ENCODE measurements around the gene TSPEAR. TPM values are rescaled to one million over a fixed set of nuclear protein-coding genes. Genes with fewer than 3 reads are reported as not detected.
"Not testable (repeated sequence)": the region's sequence is repeated elsewhere in the genome, so short reads cannot be mapped to it uniquely, and the experiment has no call there.

TSPEAR gene
- total RNA-seq, 1 donor from 2014 or later: 0.06 TPM

DNA sequence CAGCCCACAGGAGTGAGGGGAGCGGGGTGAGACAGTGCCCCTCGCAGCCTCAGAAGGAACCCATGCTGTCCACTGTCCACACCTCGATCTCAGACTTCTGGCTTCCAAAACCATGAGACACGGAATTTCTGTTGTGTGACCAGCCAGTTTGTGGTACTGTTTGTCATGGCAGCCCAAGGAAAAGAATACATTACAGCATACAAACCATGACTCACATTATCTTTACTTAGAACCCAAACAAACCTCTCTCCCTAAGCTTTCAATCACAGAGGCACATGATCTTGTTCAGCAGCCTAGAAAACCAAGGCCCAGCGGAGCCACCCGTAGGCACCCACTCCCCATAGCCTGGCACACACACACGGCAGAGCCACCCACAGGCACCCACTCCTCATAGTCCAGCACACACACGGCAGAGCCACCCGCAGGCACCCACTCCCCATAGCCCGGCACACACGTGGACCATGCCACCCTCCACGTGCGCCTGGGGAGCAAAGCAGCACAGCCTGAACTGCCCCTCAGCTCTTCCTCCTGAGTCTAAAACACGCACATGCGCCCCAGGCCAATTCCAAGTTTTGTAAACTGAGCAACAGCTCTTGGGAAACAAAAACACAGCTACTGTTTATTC is 138.3 kb downstream of the TSPEAR start:
- no peak for DNase-seq (ENCODE audit: low spot score)

DNA sequence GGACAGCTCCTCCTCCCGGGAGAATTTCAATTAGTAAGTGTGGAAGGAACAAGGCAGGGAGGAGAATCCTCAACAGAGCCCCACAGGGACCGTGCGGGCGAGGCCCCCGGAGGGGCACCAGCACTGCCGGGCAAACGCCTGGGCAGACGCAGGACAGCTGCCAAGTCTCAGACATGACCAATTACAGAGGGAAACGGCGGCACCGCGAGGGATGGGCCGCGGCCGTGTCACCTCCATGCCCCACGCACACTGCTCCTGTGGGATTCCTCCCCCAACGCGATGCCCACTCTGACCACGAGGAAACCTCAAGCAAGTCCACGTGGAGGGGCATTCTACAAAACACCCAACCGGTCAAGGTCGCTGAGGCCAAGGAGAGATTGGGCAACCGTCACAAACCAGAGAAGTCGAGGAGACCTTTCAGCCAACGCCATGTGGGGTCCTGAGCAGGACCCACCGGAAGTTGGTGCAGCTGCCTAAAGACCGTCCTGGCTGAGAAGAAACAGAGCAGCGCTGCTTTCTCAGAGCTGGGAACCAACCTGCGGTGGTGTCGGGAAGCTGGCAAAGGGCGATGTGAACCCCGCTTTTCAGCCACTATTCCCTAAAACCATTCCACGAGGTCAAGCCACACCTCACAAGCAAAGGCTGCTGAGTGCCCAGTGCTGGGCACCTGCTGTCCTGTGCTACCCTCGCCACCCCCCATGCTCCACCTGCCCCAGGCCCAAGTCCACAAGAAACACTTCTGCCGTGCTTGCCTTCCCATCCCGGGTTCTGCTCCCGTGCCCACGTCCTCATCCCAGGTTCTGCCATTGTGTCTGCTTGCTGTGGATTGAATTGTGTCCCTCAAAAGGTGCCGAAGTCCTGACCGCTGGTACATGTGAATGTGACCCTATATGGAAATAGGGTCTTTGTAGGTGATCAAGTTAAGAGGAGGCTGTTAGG is 139.3 kb downstream of the TSPEAR start:
- peak; percentile 9 for DNase-seq (ENCODE audit: low spot score)

DNA sequence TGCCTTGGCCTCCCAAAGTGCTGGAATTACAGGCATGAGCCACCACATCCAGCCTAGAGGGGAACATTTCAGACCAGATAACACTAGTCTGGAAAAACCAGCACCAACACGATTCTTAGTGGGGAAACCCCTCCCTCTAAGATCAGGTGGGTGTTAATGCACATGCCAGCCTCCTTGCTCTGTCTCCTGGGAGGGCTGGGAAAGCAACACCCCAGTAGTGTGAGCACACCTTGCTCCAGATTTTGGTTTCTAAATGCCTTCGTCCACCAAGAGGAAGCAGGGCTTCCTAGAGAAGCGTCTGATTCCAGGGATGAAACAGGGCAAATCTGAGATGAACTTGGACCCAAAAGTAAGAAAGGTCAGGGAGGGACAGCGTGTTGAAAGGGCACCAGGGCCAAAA is 140.1 kb downstream of the TSPEAR start:
- DNase-seq (ENCODE audit: low spot score): no peak

DNA sequence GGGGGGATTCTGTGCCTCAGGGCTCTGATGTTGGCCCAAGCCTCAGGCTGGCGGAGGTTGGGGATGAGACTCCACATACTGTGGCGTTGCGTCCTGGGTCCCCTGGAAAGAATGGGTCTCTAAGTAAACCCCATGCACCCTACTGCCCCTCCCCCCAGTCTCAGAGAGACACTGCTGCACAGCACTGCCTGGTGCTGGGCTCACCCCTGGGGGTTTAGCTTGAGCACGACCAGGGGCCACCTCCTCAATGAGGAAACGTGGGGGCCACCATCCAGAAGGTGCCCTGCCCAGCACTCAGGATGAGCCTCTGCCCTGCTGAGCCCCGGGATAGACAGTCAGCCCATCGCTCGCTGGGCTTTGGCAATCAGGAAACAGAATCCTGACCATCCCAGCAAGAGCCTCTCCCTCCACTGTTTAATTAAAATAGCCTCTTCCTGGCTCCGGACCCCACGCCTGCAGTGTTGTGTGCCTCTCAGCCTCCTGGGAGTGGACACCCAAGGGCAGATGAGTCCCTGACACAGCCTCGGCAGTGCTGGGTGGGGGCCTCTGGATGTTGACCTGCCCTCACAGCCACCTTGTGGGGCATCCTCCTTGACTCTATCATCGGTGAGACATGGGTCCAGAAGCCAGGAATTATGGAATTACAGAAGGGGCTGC is 141.4 kb downstream of the TSPEAR start:
- DNase-seq (ENCODE audit: low spot score): no peak

DNA sequence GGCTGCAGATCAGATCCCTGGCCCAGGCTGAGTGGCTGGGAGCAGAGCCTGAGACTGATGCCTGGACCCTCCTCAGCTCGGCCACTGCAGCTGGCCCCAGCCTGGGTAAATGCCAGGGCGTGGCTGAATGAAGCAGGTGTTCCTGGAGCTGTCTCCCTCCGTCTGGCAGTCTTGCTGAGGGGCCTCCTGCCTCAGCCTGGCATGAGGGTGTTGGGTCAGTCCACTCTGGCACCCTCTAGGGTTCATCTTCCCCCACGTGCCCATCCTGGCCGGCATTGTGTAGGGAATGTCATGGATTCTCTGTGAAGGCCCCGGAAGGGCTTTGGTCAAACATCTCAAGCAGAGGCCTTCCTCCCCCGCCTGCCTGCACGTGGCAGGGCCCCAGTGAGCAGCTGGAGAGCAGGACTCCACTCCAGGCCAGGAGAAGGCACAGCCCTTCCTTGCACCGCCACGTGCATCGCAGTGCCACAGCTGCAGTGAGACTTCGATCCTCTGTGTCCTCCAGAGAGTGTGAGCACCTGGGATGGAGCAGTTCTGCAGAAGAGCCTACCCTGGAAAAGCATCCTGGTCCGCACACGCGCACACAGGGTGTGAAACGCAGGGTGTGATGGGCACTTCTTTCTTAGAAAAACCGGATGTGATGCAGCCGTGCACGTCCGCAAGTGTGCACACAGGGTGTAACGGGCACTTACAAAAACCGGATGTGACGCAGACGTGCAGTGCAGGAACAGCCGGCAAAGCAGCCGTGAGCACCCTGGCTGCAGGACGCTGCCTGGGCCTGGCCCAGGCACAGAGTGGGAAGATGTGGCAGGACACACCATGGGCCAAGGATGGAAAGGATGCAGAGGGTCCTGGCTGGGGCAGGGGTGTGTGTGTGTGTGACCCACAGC is 142.5 kb downstream of the TSPEAR start:
- no peak for DNase-seq (ENCODE audit: low spot score)

DNA sequence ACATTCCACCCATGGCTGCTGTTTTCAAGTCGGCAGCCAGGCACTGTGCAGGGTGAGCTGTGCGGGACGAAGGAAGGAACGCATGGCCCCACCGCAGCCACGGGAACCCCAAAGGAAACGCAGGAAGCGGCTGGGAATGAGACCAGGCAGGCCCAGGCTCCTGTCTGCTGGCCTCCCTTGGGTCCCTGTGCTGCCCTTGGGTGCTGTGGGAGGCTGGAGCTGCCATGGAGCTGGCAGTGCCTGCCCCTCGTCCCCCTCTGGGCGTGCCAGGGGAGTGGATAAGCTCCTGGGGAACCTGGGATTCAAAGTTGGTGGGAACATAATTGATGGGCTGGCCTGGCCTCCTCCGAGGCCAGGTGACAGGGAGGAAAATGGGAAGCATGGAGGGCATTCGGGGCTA is 143.1 kb downstream of the TSPEAR start:
- DNase-seq (ENCODE audit: low spot score): no peak

DNA sequence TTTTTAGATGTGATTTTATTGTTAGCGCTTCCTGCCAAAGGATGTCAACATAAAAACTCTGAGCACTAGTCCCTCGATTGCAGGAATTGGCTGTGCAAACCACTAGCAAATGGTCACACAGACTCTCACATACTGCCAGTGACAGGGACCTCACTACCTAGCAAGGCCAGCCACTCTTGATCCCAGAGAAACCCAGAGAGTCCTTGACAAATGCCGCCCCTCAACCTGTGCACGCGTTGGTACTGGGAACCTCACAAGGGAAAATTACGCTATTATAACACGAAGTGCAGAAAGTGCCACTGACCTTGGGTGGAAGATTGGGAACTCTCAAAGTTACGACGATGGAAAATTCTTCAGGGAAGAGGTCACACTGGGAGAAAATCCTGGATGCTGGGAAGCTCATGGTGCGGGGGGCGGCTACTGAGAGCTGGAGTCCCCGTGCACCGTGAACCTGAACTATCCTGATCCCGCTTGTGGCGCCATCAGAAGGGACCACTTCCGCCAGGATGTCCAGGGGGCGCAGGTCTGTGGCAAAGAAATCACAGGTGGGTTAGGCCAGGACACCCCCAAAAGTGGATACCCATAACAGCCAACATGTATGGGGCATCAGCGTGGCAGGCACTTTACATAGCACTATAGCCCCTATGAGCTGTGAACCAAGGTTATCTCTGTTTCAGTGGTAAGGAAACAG is 143.7 kb downstream of the TSPEAR start:
- no peak for DNase-seq (ENCODE audit: low spot score)

DNA sequence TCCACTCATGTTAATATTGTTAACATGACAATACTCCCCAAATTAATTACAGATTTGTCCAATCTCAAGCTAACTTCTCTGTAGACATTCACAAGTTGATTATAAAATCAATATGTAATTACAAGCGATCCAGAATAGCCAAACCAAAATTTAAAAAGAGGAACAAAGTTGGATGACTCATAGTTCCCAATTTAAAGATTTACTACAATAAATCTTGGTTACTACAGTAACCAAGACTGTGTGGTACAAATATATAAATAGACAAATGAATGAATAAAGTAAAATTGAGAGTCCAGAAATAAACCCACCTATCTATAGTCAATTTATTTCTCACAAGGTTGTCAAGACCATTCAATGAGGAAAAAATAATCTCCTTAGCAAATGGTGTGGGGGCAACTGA is 145.0 kb downstream of the TSPEAR start:
- no peak for DNase-seq (ENCODE audit: low spot score)

DNA sequence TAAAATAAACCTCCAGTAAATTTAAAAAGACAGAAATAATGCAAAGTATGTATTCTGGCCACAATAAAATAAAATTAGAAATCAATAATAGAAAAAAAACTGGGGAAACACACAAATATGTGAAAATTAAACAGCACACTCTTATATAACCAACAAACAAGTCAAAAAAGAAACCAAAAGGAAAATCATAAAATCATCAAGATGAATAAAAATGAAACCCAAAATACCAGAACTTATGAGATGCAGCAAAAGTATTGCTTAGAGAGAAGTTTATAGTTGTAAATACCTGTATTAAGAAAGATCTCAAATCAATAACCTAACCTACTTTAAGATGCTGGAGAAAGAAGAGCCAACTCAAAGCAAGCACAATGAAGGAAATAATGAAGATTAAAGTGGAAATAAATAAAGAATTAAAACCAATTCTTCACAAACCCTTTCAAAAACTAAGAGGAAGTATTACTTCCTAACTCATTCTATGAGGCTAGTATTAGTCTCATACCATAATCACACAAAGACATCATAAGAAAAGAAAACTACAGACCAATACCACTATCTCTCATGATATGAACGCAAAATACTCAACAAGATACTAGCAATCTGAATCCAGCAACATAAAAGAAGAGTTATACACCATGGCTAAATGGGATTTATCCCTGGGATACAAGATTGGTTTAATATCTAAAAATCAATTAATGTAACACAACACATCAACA is 146.3 kb downstream of the TSPEAR start:
- no peak for DNase-seq (ENCODE audit: low spot score)

DNA sequence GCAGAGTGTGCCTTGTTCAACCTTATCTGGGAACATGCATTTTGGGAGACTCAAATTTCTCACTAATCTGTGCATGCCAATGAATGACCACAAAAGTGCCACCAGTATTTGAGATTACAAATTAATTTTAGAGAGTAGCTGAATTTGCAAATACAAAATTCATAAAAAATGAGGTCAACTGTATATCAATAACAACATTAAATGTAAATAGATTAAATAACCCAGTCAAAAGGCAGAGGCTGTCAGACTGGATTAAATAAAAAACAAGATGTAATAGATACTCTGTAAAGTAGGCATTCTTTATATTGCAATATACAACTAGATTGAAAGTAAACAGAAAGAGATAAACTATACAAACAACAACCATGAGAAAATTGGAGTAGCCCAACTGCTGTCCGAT is 147.3 kb downstream of the TSPEAR start:
- DNase-seq (ENCODE audit: low spot score): no peak

DNA sequence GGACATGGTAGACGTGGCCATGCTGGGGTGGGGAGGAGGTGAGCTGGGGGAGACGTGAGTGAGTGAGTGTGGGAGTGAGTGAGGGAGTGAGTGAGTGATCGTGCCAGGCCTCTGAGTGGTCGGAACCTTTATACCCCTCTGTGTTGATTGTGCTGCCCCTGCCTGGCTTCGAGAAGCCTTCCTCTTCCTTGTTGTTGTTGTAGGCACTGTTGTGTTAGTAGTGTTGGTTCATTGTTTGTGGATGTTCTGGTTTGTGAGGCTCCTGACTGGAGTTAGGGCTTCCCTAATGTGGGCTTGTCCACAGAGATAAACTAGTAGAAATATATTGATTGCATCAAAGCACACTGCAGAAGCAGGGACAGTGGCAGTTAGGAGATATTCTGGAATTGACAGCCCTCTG is 152.7 kb downstream of the TSPEAR start, which contains the start of gene KRTAP10-3:
KRTAP10-3 (minus strand) TSS at position 101 of the 400 bp plus-strand sequence; CDS start at position 21, 80 bp downstream.
- DNase-seq (ENCODE audit: low spot score): no peak

DNA sequence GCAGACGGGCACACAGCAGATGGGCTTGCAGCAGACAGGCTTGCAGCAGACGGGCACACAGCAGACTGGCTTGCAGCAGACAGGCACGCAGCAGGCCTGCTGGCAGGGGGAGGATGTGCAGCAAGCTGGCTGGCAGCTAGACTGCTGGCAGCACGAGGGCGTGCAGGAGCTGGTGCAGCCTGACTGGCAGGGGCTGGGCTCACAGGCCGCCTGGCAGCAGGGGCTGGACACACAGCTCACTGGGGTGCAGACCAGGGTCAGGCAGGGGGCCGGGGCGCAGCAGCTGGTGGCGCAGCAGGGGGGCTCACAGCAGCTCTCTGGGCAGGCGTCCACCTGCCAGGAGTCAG is 153.1 kb downstream of the TSPEAR start:
- not testable (repeated sequence) for DNase-seq (ENCODE audit: low spot score)

DNA sequence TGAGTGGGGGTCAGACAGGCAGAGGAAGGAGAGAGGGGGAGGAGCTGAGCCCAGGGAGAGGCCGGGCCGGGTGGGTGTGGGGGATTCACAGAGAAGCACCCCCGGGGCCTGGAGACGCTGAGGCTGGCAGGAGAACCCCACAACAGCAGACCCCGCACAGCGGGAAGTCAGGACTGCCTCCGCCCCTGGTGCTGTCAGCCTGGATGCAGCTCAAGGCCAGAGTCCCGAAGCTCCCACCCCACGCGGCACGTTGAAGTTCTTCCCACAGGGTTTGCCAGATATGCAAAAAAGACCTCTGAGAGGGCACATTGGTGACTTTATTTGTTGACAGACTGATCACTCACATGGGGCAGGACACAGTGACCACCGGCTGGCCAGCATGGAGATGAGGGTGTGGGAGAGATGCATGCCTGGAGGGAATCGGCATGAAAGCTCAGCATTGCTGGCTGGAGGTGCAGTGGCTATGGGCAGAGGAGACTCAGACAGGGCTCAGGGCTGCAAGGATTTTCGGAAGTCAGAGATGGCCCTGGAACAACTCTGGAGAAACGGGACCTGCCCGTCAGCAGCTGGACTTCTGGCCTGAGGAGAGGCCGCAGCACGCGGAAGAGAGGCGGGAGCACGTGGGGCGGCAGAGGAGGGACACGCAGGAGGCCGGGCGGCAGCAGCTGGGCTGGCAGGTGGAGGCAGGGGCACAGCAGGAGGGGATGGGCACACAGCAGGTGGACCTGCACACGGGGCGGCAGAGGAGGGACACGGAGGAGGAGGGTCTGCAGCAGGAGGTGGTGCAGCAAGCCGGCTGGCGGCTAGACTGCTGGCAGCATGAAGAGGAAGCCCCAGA is 153.7 kb downstream of the TSPEAR start:
- DNase-seq (ENCODE audit: low spot score): no peak

DNA sequence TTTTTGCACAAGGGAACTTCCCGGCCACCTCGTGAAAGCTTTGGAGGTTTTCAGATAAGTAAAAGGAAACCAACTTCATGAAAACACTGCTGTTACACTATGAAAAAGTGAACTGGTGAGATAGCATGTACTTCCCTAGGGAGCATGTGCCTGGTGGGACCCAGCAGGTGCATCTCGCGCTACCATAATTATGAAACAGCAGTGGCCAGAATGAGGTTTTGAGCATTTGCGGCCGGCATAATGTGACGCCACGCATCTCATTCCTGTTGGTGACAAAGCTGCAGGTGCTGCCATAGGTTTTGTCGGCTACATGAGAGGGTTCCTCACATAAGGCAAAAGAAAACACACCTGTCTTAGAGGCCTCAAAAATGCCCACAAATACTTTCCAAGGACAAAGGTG is 154.5 kb downstream of the TSPEAR start:
- DNase-seq (ENCODE audit: low spot score): no peak

DNA sequence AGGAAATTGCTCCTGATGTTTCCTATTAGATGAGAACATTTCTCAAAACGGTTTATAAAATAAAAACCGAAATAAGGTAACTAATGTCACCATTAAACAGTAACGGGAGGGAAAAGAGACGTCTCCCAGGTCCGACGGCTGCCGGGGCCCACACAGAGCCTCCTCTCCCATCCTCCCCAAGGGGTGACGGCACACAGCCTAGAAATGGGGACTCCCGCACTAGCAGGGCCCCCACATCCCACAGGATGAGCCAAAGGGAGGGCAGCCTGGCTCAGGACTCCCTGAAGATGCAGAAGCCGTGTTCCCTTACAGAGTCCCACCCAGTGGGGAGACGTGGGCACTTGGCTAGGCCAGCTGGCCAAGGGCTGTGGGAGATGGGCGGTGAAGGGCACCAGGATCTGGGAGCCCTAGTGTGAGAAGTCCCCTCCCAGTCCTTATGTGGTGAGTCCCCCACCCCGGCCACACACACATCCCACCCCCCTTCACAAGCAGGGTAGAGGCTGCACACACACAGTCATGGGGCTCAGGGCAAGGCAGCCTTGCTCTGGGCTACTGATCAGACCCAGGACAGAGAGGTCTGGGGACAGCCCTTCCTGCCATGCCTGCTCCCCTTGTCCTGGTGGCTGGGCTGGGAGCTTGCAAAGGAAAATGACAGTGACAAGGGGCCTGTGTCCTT is 156.0 kb downstream of the TSPEAR start:
- no peak for DNase-seq (ENCODE audit: low spot score)

DNA sequence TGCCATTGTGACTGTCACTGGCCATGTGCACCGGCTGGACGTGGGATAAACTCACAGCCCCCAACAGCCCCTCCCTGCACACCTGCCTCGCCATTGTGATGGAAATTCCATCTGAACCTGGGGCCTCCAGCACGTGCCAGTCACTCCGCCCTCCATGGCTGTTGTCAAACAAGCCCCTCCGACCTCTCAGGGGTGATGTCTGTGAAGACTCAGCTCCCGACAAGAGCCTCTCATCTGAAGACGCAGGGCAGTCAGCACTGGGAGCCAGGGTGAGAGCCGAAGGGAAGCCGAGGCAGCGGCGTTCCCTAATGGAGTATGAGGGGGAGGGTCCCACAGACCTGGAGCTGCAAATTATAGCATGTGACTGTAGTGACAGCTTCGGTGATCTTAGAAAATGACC is 158.7 kb downstream of the TSPEAR start:
- DNase-seq (ENCODE audit: low spot score): no peak

DNA sequence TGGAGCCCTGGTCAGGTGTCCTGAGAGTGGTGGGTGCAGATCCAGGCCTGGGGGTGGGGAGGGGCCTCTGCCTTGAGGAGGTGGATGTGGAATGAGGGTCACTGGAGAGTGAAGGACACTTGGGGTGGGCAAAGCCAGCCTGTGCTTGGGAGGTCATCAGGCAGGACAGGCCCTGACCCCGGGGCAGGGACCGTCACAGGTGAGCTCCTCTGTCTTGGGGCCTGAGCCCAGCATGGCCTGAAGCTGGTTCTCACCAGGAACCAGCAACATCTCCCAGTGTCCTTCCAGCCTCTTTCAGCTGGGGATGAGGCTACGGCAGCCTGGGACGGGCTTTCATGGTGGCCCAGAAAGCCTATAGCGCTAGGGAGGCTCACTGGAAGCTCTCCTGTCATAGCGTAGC is 159.2 kb downstream of the TSPEAR start:
- DNase-seq (ENCODE audit: low spot score): no peak

DNA sequence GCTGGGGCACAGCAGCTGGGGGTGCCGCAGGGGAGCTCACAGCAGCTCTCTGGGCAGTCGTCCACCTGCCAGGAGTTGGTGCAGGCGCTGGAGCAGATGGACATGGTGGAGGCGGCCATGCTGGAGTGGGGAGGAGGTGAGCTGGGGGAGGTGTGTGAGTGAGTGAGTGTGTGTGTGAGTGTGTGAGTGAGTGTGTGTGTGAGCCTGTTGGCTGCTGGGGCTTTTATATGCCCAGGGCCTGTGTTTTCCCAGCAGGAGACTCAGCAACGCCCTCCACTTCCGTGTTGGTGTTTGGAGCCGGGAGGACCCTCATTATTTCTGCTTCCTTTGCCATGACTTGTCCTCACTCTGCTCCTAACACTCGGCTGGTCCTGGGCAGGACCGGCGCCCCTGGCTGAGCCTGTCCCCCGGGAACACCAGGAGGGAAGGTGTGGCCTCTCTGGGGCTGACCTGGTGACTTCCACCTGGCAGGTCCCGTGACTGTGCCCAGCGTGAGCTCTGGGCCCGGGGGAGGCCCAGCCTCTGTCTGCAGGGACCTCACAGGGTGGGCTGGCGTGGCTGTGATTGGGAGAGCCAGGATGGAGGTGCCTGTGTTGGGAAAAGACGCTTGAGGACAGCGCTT is 159.9 kb downstream of the TSPEAR start, which contains the start of gene KRTAP10-2:
KRTAP10-2 (minus strand) TSS at position 166 of the 622 bp plus-strand sequence; CDS start at position 119, 47 bp downstream.
- DNase-seq (ENCODE audit: low spot score): peak; percentile 3
